HG03025 (cell line): Measurements from ENCODE around the gene PAX6.

ENCODE experiments used
- ATAC-seq: cut with Tn5 transposase; IDR thresholded peaks from one replicate; pipeline ENCODE4 v1.9.1; 2021; ENCODE audit warnings: mild to moderate bottlenecking, moderate library complexity; ENCODE audit not compliant: unreplicated experiment, low FRiP score

The PAX6 gene

DNA sequence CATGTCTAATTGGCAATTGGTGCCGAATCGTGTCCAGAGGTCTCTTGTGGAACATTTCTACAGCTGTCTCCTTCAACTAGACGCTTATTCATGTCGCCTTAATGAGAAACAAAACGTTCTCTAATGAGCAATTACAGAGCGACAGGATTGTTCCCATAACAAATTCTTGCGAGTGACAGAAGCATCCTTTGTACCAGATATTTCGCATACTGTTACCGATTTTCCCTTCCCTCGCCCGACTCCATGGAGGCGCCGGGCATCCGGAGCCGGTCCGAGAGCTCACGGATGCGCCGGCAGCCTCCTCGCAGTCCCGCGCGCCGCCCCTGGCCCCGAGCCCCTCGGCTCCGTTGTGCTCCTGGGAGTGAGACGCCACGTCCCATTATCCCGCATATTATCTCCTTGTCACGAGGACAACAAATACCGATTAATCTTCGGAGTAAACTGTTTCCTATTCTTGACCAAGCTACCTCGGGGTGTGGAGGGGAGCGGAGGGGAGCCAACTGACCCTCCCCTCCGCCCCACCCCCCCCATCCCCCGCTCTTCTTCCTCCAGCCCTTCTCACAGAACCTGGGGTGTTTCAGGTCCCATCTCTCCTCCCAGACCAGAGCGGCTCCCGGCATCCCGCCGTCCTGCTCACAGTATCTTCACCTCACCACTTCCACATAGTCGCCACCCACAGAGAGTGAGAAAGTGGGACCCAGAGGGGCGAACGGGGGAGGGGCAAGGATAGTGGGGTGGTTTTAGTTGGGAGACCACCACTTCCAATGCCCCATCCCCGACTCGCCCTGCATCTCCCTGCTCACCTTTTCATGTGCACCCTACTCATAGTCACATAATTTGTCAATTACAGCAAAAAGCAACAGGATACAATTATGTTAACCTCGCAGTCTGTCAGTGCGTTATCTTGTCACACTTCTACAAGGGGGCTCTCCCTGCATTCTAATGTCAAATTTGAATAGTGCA lies 11.4 kb downstream of the PAX6 start:
- no peak for ATAC-seq

DNA sequence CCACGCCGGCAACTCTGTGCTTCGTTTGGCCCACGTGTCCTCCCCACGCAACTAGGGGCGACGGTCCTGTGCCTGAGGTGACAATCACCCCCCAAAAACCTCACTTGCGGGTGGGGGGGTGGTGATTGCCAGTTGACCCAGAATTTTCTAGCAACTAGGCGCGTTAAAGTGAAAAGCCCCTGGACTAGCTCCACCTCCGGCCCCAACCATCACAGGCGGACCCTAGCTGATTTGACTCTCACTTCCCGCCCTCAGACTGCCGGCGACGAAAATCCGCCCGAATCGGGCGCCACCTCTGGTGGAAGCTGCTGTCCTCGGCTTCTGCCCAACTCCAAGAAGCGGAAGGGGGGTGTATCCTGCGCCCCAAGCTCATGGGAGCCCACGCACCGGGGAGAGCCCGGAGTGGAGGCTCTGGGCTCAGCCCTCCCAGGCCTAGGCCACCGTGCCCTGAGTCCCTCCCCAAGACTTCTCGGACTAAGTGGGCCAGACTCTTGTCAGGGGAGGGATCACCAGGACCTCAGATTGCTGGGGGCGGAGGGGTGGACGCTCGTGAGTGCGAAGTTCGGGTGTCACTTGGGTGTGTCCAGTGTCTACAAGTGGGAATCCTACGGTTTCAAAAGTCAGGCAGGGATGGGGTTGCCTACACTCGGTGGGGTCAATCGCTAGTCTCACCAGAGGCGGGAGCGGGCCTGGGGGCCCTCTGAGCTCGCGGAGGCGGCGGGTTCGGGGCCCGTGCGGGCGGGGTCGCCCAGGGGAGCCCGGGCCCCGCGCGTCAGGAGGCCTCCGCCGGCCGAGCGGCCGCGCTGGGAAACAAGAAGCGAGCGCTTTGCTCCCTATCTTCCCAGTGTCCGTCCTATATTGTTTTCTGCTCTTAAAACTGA lies 12.3 kb downstream of the PAX6 start:
- ATAC-seq: peak; percentile 73

GRCh38 chr11:31798057-31798553 lies 13.0 kb downstream of the PAX6 start:
- ATAC-seq: peak; percentile 14

- no peak for ATAC-seq
These were observed 13.7 kb downstream of the PAX6 start for GRCh38 chr11:31797190-31798056.

DNA sequence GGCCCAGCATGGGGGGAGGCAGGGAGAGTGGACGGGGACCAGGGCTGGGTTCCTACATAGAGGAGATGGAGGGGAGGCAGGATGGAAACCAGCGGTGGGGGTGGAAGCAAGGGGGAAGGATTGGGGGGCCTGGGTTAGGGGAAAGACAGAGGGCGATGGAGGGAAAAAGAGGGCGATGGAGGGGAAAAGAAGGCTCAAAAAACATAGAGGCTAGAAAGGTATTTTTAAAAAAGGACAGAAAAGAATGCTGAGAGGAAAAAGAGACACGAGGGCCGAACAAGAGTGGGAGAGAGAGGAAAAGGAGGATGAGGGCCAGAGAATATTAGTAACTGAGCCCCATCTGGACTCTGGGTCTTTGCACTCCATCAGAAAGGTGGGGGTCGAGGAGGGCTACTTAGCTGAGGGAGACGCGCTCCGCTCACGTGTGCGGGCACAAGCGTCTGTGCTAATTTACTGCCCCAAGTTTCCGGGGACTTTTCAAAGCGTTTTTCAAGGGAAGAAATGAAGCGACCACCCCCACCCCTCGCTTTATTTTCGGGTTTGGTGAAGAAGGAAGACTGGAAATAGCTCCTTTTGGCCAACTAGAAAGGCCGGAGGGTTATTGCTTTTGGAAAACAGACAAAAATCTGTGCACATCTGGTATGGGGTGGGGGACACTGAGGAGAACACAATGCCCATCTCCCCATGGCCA lies 14.5 kb downstream of the PAX6 start:
- no peak for ATAC-seq

GRCh38 chr11:31795706-31796498 lies 15.2 kb downstream of the PAX6 start:
- ATAC-seq: no peak

DNA sequence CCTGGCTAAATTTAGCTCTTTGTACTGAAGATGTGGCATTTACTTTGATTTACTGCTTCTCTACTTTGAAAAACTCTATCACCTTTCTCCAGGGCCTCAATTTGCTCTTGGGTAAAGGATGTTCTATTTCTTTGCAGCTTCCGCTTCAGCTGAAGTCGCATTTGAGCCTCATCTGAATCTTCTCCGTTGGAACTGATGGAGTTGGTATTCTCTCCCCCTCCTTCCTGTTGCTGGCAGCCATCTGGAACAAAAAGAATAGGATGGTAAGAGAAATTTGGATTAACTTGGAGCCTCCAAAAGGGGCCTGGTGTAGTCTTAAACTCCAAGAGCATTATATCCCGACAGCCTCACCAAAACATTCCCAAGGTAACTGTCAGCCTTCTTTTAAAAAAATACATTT lies 16.6 kb downstream of the PAX6 start:
- no peak for ATAC-seq

- ATAC-seq: no peak
These were observed 17.9 kb downstream of the PAX6 start for GRCh38 chr11:31793264-31793663.

GRCh38 chr11:31792456-31792855 lies 18.7 kb downstream of the PAX6 start:
- no peak for ATAC-seq

- ATAC-seq: no peak
These were observed 19.1 kb downstream of the PAX6 start for GRCh38 chr11:31792036-31792435.

- no peak for ATAC-seq
These were observed 20.5 kb downstream of the PAX6 start for GRCh38 chr11:31790649-31791048.

GRCh38 chr11:31788085-31788484 lies 23.0 kb downstream of the PAX6 start:
- ATAC-seq: no peak

DNA sequence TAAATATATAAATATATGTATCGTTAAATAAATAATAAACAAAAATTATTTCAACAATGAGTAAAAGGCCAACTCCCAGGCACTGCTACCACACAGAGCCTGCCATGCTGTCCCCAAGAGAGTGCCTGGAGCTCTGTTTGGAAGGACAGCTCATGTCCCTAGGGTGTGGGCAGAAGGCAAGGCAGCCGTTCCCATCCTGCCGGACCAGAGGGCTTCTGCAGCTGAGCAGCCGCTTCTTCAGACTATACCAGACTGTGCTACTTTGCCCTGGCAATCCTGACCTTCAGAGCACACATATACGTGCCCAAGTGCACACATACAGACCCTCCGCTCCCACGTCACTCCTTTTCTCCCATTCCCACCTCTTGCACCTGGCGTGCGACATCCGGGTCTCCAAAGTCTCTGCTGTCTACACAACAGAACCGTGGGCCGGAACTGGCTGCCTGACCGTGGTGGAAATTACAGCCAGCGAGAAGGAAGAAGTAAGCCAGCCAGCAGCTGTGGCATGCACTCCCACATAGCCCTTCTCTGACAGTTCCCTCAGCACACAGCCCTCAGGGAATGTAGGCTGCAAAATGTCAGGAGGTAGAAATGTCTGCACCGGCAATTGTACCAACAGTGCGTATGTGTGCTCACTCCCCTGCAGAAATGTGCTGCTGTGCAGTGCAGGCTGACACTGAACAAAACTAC lies 24.0 kb downstream of the PAX6 start:
- ATAC-seq: no peak

GRCh38 chr11:31784611-31785010 lies 26.5 kb downstream of the PAX6 start:
- ATAC-seq: no peak

DNA sequence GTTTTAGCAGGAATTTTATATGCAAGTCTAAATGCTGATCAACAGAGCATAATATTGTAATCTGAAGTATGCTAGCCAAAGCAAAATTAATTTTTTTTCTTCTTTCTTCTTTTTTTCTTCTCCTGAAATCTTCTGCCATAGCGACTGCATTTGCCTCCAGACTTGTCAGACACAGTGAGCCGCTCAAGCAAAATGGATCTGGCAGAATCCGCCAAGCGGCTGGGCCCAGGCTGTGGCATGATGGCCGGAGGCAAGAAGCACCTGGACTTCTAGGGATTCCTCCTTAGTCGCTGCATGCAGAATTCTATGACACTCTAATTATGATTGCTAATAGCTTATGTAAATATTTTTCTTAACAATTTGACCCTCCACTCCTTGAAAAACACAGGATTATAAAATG lies 27.9 kb downstream of the PAX6 start:
- no peak for ATAC-seq

DNA sequence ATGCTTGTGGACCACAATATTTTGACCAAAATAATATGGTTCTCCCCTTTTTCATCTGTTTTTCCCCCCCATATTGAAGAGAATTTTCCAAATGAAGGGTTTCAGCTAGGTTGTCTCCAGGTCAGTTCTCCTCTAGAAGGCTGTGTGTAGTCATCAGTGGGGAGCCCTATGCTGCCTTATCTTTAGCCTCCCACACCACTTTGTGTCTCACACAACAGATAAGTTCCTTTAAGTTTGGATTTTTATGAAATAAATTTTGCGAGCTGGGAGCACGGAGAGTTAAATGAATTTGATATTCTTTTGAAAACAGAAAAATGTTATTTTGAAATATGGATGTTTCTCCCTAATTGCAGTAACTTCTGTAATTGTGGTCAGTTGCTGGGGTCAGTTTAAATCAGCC lies 28.9 kb downstream of the PAX6 start:
- ATAC-seq: no peak

DNA sequence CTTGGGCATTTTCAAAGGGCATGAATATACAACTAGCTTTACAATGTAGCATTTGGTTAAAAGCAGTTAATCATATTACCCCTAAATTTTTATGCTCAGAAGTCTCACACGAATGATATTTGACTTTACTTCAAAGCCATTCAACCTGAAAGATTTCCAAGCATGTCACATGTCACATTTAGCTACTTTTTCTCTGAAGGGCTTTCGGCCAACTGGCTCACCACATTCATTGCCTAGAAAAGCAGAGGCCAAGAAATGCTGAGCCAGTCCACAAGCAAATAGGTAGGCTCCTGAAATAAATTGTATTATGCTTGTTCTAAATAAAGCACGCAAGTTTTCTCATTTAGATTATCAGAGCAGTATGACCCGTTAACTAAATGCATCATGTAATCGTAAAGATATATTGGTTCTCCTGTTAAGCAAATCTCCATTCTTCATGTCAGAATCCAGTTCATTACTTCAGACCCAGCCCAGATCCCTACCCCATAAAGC lies 30.6 kb downstream of the PAX6 start:
- no peak for ATAC-seq

DNA sequence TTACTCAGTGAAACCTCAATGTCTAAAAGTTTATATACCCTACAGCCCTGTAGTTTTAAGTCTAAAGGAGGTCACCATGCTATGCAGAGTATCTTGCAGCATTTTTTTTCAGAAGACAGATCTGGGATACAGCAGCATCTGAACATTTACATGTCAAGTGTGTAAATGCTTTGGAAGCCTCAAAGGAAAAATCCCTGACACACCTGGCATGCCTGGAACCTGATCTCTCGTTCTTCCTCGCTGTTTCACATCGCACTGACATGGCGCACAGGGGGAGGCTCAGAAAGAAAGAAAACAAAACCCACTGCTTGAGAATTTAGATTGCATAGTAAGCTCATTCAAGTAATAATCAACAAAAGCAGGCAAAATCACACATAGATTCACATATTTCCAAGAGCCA lies 31.0 kb downstream of the PAX6 start:
- no peak for ATAC-seq
